Choroid plexus epithelial cell (primary cell): Measurements from ENCODE around the gene LRRC8E.

ENCODE experiments used
- DNase-seq: peaks from one replicate; pipeline ENCODE4 v3.0.0-alpha.2; 2010; ENCODE audit warnings: low read depth
- H3K4me3 ChIP-seq: 2 replicates; pipeline ENCODE4 v1.5.1; 2011; ENCODE audit warnings: low read depth, mild to moderate bottlenecking, control low read depth, low read length, moderate library complexity
- TF ChIP-seq, protein P1 (sequence below): conservative IDR thresholded peaks from 2 replicates; pipeline ENCODE4 v1.5.1; 2011; ENCODE audit warnings: low read depth, mild to moderate bottlenecking, control low read depth, inconsistent platforms, low read length, moderate library complexity

The LRRC8E gene

GRCh38 chr19:7859831-7860713 is 28.2 kb upstream of the LRRC8E start:
- DNase-seq = no peak
- TF ChIP-seq, protein P1, sequence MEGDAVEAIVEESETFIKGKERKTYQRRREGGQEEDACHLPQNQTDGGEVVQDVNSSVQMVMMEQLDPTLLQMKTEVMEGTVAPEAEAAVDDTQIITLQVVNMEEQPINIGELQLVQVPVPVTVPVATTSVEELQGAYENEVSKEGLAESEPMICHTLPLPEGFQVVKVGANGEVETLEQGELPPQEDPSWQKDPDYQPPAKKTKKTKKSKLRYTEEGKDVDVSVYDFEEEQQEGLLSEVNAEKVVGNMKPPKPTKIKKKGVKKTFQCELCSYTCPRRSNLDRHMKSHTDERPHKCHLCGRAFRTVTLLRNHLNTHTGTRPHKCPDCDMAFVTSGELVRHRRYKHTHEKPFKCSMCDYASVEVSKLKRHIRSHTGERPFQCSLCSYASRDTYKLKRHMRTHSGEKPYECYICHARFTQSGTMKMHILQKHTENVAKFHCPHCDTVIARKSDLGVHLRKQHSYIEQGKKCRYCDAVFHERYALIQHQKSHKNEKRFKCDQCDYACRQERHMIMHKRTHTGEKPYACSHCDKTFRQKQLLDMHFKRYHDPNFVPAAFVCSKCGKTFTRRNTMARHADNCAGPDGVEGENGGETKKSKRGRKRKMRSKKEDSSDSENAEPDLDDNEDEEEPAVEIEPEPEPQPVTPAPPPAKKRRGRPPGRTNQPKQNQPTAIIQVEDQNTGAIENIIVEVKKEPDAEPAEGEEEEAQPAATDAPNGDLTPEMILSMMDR = no peak
- no peak overlapping the region for H3K4me3 ChIP-seq

- no peak overlapping the region for H3K4me3 ChIP-seq
- TF ChIP-seq, protein P1 = no peak
- no peak for DNase-seq
Observed at GRCh38 chr19:7860714-7861618, 27.3 kb upstream of the LRRC8E start.

DNA sequence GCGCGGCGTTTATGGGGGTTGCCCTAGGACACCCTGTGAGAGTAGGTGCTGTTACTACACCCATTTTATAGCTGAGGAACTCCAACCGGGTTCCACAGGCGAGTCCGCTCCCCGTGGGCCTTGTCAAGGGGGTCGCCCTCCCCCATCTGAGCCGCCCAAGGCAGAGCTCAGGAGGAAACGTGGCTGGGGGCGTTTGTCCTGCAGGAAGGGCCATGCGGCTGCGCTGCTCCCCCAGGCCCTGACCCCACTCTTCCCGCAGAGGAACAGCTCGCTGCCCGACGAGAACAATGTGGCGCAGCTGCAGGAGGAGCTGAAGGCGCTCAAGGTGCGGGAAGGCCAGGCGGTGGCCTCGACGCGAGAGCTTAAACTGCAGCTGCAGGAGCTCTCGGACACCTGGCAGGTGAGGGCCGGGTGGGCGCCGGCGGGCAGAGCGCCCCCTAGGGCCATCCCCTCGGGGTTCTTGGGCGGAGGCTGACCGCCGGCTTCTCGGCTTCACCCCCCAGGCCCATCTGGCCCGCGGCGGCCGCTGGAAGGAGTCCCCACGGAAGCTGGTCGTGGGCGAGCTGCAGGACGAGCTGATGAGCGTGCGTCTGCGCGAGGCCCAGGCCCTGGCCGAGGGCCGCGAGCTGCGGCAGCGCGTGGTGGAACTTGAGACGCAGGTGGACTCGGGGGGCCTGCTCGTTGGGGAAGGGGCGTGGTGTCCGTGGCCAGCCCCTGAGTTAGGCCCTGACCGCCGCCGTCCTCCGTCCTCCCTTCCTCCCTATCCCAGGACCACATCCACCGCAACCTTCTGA is 26.5 kb upstream of the LRRC8E start:
- TF ChIP-seq, protein P1 = peak; percentile 2
- peak overlapping the region; percentile 41 for H3K4me3 ChIP-seq
- DNase-seq = no peak

- H3K4me3 ChIP-seq = peak overlapping the region; percentile 41
- peak; percentile 72 for DNase-seq
Observed at GRCh38 chr19:7862413-7862951, 25.8 kb upstream of the LRRC8E start.

GRCh38 chr19:7863157-7863970 is 24.9 kb upstream of the LRRC8E start:
- TF ChIP-seq, protein P1 = no peak
- DNase-seq = no peak
- no peak overlapping the region for H3K4me3 ChIP-seq

More at GRCh38 chr19:7862413-7862951, 25.8 kb upstream of the LRRC8E start:
- TF ChIP-seq, protein P1 = no peak
